OCI-LY7 (cell line): ENCODE data around the gene AMZ1. TPM values are rescaled to one million over a fixed set of nuclear protein-coding genes. Genes with fewer than 3 reads are reported as not detected.

ENCODE experiments used
- BruUV-seq: library from RNA; stranded (reverse); fragments of 400-500 nt; replicated peaks from 2 replicates; lab custom pipeline; 2021; lab: Mats Ljungman, UMichigan
- CTCF ChIA-PET: fragments of 300-600 bp; sonication (Branson Sonifier 250); formaldehyde crosslinking; loops from one replicate; lab custom pipeline; 2022; ENCODE audit warnings: antibody characterized with exemption; ENCODE audit not compliant: unreplicated experiment; lab: Charles Lee
- POLR2A ChIA-PET: fragments of 300-600 bp; sonication (Branson Sonifier 250); formaldehyde crosslinking; loops from one replicate; lab custom pipeline; 2022; ENCODE audit warnings: antibody characterized with exemption; lab: Charles Lee
- DNase-seq: peaks from one replicate; pipeline ENCODE4 v3.0.0-alpha.2; 2015; ENCODE audit warnings: low spot score
- H2AFZ ChIP-seq: fragments of 200-600 bp; sonication (generic), shearing (Covaris generic); 2 replicates; pipeline ENCODE4 v1.6.1; 2014; ENCODE audit warnings: mild to moderate bottlenecking, antibody characterized with exemption, low read length, moderate library complexity
- H3K27ac ChIP-seq: fragments of 200-600 bp; sonication (generic); 2 replicates; pipeline ENCODE4 v1.5.1; 2014; ENCODE audit warnings: mixed run types, low read depth, mild to moderate bottlenecking, moderate library complexity, low read length, inconsistent platforms; ENCODE audit not compliant: poor library complexity, severe bottlenecking
- H3K36me3 ChIP-seq: fragments of 200-600 bp; sonication (generic); 2 replicates; pipeline ENCODE4 v1.6.1; 2014; ENCODE audit warnings: mild to moderate bottlenecking, antibody characterized with exemption, low read length, moderate library complexity, mixed read lengths; ENCODE audit not compliant: insufficient read depth
- H3K4me1 ChIP-seq: fragments of 200-600 bp; sonication (generic); 2 replicates; pipeline ENCODE4 v1.5.1; 2014; ENCODE audit warnings: mild to moderate bottlenecking, low read length; ENCODE audit not compliant: insufficient read depth, poor library complexity, severe bottlenecking
- H3K4me2 ChIP-seq: fragments of 200-600 bp; sonication (generic); 2 replicates; pipeline ENCODE4 v1.6.1; 2014; ENCODE audit warnings: mild to moderate bottlenecking, low read length
- H3K4me3 ChIP-seq: fragments of 200-600 bp; sonication (generic); 2 replicates; pipeline ENCODE4 v1.5.1; 2014; ENCODE audit warnings: mild to moderate bottlenecking, low read depth, low read length; ENCODE audit not compliant: poor library complexity, severe bottlenecking
- H3K79me2 ChIP-seq: fragments of 200-600 bp; sonication (generic); 2 replicates; pipeline ENCODE4 v1.6.1; 2016; ENCODE audit warnings: low read depth, mild to moderate bottlenecking, low read length, moderate library complexity, mixed read lengths; ENCODE audit not compliant: insufficient read depth
- H3K9me2 ChIP-seq: fragments of 200-600 bp; sonication (generic); 2 replicates; pipeline ENCODE4 v1.6.1; 2016; ENCODE audit warnings: mild to moderate bottlenecking, low read length, mixed read lengths; ENCODE audit not compliant: insufficient read depth
- H3K9me3 ChIP-seq: fragments of 200-600 bp; sonication (generic); 2 replicates; pipeline ENCODE4 v1.6.1; 2014; ENCODE audit warnings: mild to moderate bottlenecking, mixed run types, low read length, mixed read lengths
- H4K20me1 ChIP-seq: fragments of 200-600 bp; sonication (generic); 2 replicates; pipeline ENCODE4 v1.6.1; 2014; ENCODE audit warnings: mild to moderate bottlenecking, antibody characterized with exemption, low read length, moderate library complexity, mixed read lengths; ENCODE audit not compliant: insufficient read depth
- CTCF ChIP-seq: fragments of 200-600 bp; sonication (generic); conservative IDR thresholded peaks from 2 replicates; pipeline ENCODE4 v1.5.1; 2014; ENCODE audit warnings: mild to moderate bottlenecking, antibody characterized with exemption, low read length, moderate library complexity, mixed read lengths
- EZH2phosphoT487 ChIP-seq: fragments of 200-600 bp; sonication (generic); IDR thresholded peaks from 2 replicates; pipeline ENCODE4 v1.6.1; 2018; ENCODE audit warnings: low read depth, borderline replicate concordance, mild to moderate bottlenecking, mixed run types, antibody characterized with exemption, low read length, moderate library complexity, mixed read lengths
- intact Hi-C: fragments of 100-400 bp; cut with micrococcal nuclease; formaldehyde crosslinking; loops from one replicate; pipeline ENCODE4 v1.10.0; 2022; ENCODE audit not compliant: unreplicated experiment
- total RNA-seq, 2 experiments: library from RNA; depleted of rRNA in 1 of 2; stranded (reverse); fragments of >200 nt in 1 of 2; shearing (Covaris generic) in 1 of 2; gene quantifications; 2 replicates each; pipeline ENCODE4 v1.2.3, GENCODE V29; 2014 to 2022

The AMZ1 gene
- total RNA-seq, 2 experiments from 2014 or later = 1.4 to 2.7 TPM

GRCh38 chr7:2639181-2639681 is 48.8 kb upstream of the AMZ1 start:
- H3K9me2 ChIP-seq = no peaks in the 10 kb centered on the region
- no peaks in the 10 kb centered on the region for H3K9me3 ChIP-seq
- no peaks in the 10 kb centered on the region for H4K20me1 ChIP-seq
- TF ChIP-seq CTCF = no peak
- no peak for TF ChIP-seq EZH2phosphoT487
- no peak overlapping the region for H3K4me2 ChIP-seq
- ChIA-PET CTCF (no interaction called here), POLR2A (no interaction called here)
- DNase-seq = no peak
- intact Hi-C loops = no loop called here
- H3K36me3 ChIP-seq = no peaks in the 10 kb centered on the region
- no peak overlapping the region for H2AFZ ChIP-seq
- no peaks in the 10 kb centered on the region for H3K79me2 ChIP-seq
- H3K4me3 ChIP-seq = no peak overlapping the region
- H3K4me1 ChIP-seq = peaks cover 46% of the 10 kb centered on the region
- no peak overlapping the region for H3K27ac ChIP-seq
- no TSS peak for BruUV-seq

GRCh38 chr7:2639695-2640481 is 48.1 kb upstream of the AMZ1 start:
- Histone ChIP-seq H3K9me2 (no peaks in the 10 kb centered on the region), H3K9me3 (no peaks in the 10 kb centered on the region), H3K4me1 (peaks cover 53% of the 10 kb centered on the region), H3K4me3 (no peak overlapping the region), H4K20me1 (no peaks in the 10 kb centered on the region), H3K4me2 (no peak overlapping the region), H2AFZ (no peak overlapping the region), H3K27ac (no peak overlapping the region), H3K79me2 (no peaks in the 10 kb centered on the region), H3K36me3 (no peaks in the 10 kb centered on the region)
- CTCF ChIA-PET = no interaction called here
- intact Hi-C loops = no loop called here
- no peak for DNase-seq
- POLR2A ChIA-PET = no interaction called here
- no TSS peak for BruUV-seq
- TF ChIP-seq EZH2phosphoT487 (no peak), CTCF (no peak)

- H3K79me2 ChIP-seq = no peaks in the 10 kb centered on the region
- CTCF ChIA-PET = no interaction called here
- TF ChIP-seq CTCF (no peak), EZH2phosphoT487 (no peak)
- BruUV-seq = no TSS peak
- H4K20me1 ChIP-seq = no peaks in the 10 kb centered on the region
- intact Hi-C loops = no loop called here
- peaks cover 59% of the 10 kb centered on the region for H3K4me1 ChIP-seq
- no peak overlapping the region for H3K27ac ChIP-seq
- no peaks in the 10 kb centered on the region for H3K9me3 ChIP-seq
- no peak overlapping the region for H2AFZ ChIP-seq
- H3K4me2 ChIP-seq = no peak overlapping the region
- no peak for DNase-seq
- POLR2A ChIA-PET = no interaction called here
- no peak overlapping the region for H3K4me3 ChIP-seq
- H3K9me2 ChIP-seq = no peaks in the 10 kb centered on the region
- no peaks in the 10 kb centered on the region for H3K36me3 ChIP-seq
Observed at GRCh38 chr7:2640482-2640830, 47.5 kb upstream of the AMZ1 start.
